ENCODE results near the gene ZNF225.

The ZNF225 gene

DNA sequence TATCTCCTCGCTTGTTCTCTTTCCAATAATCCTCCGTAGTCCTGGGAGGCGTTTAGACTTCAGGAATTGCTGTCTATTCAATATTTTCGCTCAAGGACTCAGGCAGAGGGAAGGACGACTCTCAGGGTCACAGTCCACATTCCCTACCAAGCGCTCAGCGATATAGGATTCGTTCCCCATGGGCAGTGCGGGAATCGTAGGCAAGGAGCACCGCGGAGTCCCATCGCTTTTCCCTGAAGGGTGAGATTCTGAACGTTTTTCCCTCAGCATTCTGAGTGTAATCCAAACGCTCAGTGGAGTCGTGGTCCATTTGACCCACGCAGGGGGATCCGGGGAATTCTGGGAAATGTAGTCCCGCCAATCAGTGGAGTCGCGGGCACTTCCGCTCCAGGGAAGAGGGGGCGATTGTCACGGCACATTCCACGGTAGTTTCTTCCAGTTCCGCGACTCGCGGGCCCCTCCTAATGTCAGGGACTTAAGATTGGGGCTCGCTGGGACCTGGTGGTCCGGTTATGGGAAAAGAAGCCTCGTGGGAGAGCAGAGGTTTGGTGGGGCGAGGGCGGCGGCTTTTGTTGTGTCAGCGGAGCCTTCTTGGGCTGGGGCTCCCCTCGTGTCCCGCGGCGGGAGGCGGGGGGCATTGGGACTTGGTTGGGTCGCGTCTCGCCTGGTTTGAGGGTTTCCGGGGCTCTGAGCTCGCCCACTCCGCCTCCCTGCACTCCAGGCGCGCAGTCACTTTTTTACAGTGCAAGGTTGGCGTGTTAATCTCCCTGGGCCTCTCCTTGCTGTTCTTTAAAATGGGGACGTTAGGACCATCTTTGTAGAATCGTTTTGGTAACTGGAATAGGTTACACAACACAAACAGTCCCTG is 28.2 kb downstream of the ZNF225 start, which contains the start of gene ZNF234:
Gene ZNF234, plus strand, starts transcription at position 364 of the 868 bp plus-strand sequence. CDS start 3,079 bp downstream, outside the sequence.
- no peak within 1 kb of the TSS for H3K27ac ChIP-seq (ENCODE audit: low read depth, low read length, poor library complexity, severe bottlenecking)
- H3K4me1 ChIP-seq (ENCODE audit: insufficient read depth, low read length, severe bottlenecking): no peaks in the 10 kb centered on the region
- H3F3A ChIP-seq (ENCODE audit: insufficient read depth, low read length): no peaks in the 10 kb centered on the region
- no peak for TF ChIP-seq EZH2 (IDR thresholded peaks at IDR 0.05; ENCODE audit: borderline replicate concordance, low read length)
- TF ChIP-seq, protein P1, sequence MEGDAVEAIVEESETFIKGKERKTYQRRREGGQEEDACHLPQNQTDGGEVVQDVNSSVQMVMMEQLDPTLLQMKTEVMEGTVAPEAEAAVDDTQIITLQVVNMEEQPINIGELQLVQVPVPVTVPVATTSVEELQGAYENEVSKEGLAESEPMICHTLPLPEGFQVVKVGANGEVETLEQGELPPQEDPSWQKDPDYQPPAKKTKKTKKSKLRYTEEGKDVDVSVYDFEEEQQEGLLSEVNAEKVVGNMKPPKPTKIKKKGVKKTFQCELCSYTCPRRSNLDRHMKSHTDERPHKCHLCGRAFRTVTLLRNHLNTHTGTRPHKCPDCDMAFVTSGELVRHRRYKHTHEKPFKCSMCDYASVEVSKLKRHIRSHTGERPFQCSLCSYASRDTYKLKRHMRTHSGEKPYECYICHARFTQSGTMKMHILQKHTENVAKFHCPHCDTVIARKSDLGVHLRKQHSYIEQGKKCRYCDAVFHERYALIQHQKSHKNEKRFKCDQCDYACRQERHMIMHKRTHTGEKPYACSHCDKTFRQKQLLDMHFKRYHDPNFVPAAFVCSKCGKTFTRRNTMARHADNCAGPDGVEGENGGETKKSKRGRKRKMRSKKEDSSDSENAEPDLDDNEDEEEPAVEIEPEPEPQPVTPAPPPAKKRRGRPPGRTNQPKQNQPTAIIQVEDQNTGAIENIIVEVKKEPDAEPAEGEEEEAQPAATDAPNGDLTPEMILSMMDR (IDR thresholded peaks at IDR 0.05; ENCODE audit: low read length): no peak
- H3K4me3 ChIP-seq (ENCODE audit: low read depth, low read length, poor library complexity, severe bottlenecking): no peak within 1 kb of the TSS
- no peaks in the 10 kb centered on the region for H4K20me1 ChIP-seq (ENCODE audit: insufficient read depth, low read length)
- no peak within 1 kb of the TSS for H2AFZ ChIP-seq (ENCODE audit: low read length)
- no peaks in the 10 kb centered on the region for H3K27me3 ChIP-seq (ENCODE audit: insufficient read depth, low read length)
- no peaks in the 10 kb centered on the region for H3K36me3 ChIP-seq (ENCODE audit: insufficient read depth, low read length)
- H3K79me2 ChIP-seq (ENCODE audit: insufficient read depth, low read length): no peaks in the 10 kb centered on the region
- no peak within 1 kb of the TSS for H3K9ac ChIP-seq (ENCODE audit: low read length)
- no peak within 1 kb of the TSS for H3K4me2 ChIP-seq (ENCODE audit: low read length)
- no peaks in the 10 kb centered on the region for H3K9me3 ChIP-seq (ENCODE audit: low read length)
- no peaks in the 10 kb centered on the region for H3K9me2 ChIP-seq (ENCODE audit: low read depth, low read length)

DNA sequence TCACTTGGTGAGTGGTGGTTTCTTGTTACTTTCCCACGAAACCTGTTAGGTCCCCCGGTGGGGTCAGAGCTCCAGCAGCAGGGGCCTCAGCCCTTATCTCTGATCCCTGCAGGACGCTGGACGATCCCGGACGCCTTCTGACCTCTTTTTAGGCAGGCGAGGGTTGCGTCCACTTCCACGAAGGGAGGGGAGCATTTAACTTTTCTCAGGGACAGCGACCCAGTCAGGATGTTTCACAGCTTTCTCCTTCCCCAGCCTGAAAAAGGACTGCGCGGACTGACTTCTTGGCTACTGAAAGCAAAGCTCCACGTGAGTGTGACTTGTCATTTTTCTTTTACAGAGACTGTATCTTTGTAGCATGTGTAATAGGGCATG is 28.8 kb downstream of the ZNF225 start:
- H3K36me3 ChIP-seq (ENCODE audit: insufficient read depth, low read length): no peaks in the 10 kb centered on the region
- H3K4me3 ChIP-seq (ENCODE audit: low read depth, low read length, poor library complexity, severe bottlenecking): no peak overlapping the region
- H3K9me3 ChIP-seq (ENCODE audit: low read length): no peaks in the 10 kb centered on the region
- no peaks in the 10 kb centered on the region for H3F3A ChIP-seq (ENCODE audit: insufficient read depth, low read length)
- no peaks in the 10 kb centered on the region for H3K79me2 ChIP-seq (ENCODE audit: insufficient read depth, low read length)
- TF ChIP-seq, protein P1 (IDR thresholded peaks at IDR 0.05; ENCODE audit: low read length): no peak
- no peak for TF ChIP-seq EZH2 (IDR thresholded peaks at IDR 0.05; ENCODE audit: borderline replicate concordance, low read length)
- H3K4me2 ChIP-seq (ENCODE audit: low read length): no peak overlapping the region
- no peak overlapping the region for H3K9ac ChIP-seq (ENCODE audit: low read length)
- no peak overlapping the region for H3K27ac ChIP-seq (ENCODE audit: low read depth, low read length, poor library complexity, severe bottlenecking)
- H3K9me2 ChIP-seq (ENCODE audit: low read depth, low read length): no peaks in the 10 kb centered on the region
- no peaks in the 10 kb centered on the region for H4K20me1 ChIP-seq (ENCODE audit: insufficient read depth, low read length)
- no peaks in the 10 kb centered on the region for H3K27me3 ChIP-seq (ENCODE audit: insufficient read depth, low read length)
- no peak overlapping the region for H2AFZ ChIP-seq (ENCODE audit: low read length)
- no peaks in the 10 kb centered on the region for H3K4me1 ChIP-seq (ENCODE audit: insufficient read depth, low read length, severe bottlenecking)

DNA sequence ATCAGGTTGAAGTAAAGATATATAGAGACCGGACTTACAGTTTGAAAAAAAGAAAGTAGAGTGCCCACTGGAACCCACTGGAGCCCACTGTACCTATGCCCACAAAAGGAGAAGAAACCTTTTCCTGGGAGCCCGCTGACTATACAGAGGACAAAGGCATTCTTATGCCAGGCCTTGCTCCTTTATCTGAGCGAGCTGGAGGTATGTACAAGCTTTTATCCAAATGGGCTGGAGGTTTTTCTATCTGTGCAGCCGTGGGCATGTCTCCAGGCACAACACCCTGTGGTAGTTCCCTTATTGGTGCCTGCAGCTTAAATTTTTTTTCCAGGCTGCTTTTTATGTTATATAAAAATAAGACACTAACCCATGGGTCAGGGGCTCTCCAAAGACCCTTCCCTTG is 36.6 kb downstream of the ZNF225 start:
- H3K27me3 ChIP-seq (ENCODE audit: insufficient read depth, low read length): no peaks in the 10 kb centered on the region
- no peak overlapping the region for H3K4me2 ChIP-seq (ENCODE audit: low read length)
- H3K36me3 ChIP-seq (ENCODE audit: insufficient read depth, low read length): no peaks in the 10 kb centered on the region
- H3F3A ChIP-seq (ENCODE audit: insufficient read depth, low read length): no peaks in the 10 kb centered on the region
- no peak overlapping the region for H3K9ac ChIP-seq (ENCODE audit: low read length)
- H3K4me1 ChIP-seq (ENCODE audit: insufficient read depth, low read length, severe bottlenecking): no peaks in the 10 kb centered on the region
- no peaks in the 10 kb centered on the region for H4K20me1 ChIP-seq (ENCODE audit: insufficient read depth, low read length)
- no peaks in the 10 kb centered on the region for H3K9me2 ChIP-seq (ENCODE audit: low read depth, low read length)
- no peaks in the 10 kb centered on the region for H3K79me2 ChIP-seq (ENCODE audit: insufficient read depth, low read length)
- no peaks in the 10 kb centered on the region for H3K9me3 ChIP-seq (ENCODE audit: low read length)
- no peak overlapping the region for H2AFZ ChIP-seq (ENCODE audit: low read length)
- H3K4me3 ChIP-seq (ENCODE audit: low read depth, low read length, poor library complexity, severe bottlenecking): no peak overlapping the region
- TF ChIP-seq, protein P1 (IDR thresholded peaks at IDR 0.05; ENCODE audit: low read length): no peak
- H3K27ac ChIP-seq (ENCODE audit: low read depth, low read length, poor library complexity, severe bottlenecking): no peak overlapping the region
